WTC11 (cell line): Measurements from ENCODE around the gene NRG2. TPM values are rescaled to one million over a fixed set of nuclear protein-coding genes. Genes with fewer than 3 reads are reported as not detected.

ENCODE experiments used
- ATAC-seq: fragments of 200-7000 bp; cut with Tn5 transposase; 2 replicates; pipeline ENCODE4 v1.10.0; 2021; ENCODE audit warnings: mild to moderate bottlenecking, moderate library complexity
- CTCF ChIA-PET: fragments of 300-600 bp; sonication (Branson Sonifier 250); formaldehyde crosslinking; loops from one replicate; lab custom pipeline; 2021; ENCODE audit warnings: antibody characterized with exemption; lab: Charles Lee
- POLR2A ChIA-PET: fragments of 350-600 bp; sonication (Branson Sonifier 250); formaldehyde crosslinking; loops from one replicate; lab custom pipeline; 2021; ENCODE audit warnings: antibody characterized with exemption; lab: Charles Lee
- DNase-seq: peaks from one replicate; pipeline ENCODE4 v3.0.0; 2021; ENCODE audit warnings: low spot score
- H3K27ac Mint-ChIP-seq: 2 replicates; pipeline ENCODE4 v1.8.0; 2021; ENCODE audit warnings: mixed read lengths
- H3K27me3 Mint-ChIP-seq: 2 replicates; pipeline ENCODE4 v1.8.0; 2021; ENCODE audit warnings: low read depth, mild to moderate bottlenecking, moderate library complexity, mixed read lengths
- H3K36me3 Mint-ChIP-seq: 2 replicates; pipeline ENCODE4 v1.8.0; 2021; ENCODE audit warnings: mixed read lengths
- H3K4me1 Mint-ChIP-seq: 2 replicates; pipeline ENCODE4 v1.8.0; 2022; ENCODE audit warnings: mixed read lengths
- H3K4me3 Mint-ChIP-seq: 2 replicates; pipeline ENCODE4 v1.8.0; 2021; ENCODE audit warnings: mild to moderate bottlenecking, moderate library complexity, mixed read lengths
- H3K9me3 Mint-ChIP-seq: 2 replicates; pipeline ENCODE4 v1.8.0; 2021; ENCODE audit warnings: mixed read lengths
- ATF2 ChIP-seq: sonication (generic); formaldehyde crosslinking; IDR thresholded peaks from 2 replicates; pipeline ENCODE4 v1.8.1; 2022; ENCODE audit warnings: low read depth, missing genetic modification reagents, borderline replicate concordance
- CBFB ChIP-seq: sonication (generic); formaldehyde crosslinking; IDR thresholded peaks from 2 replicates; pipeline ENCODE4 v1.8.1; 2022; ENCODE audit warnings: mild to moderate bottlenecking, low read depth, missing genetic modification reagents
- CDX4 ChIP-seq: fragments of 250-450 bp; sonication (Bioruptor Pico); IDR thresholded peaks from 2 replicates; pipeline ENCODE4 v1.9.0; 2021; ENCODE audit warnings: moderate library complexity, mild to moderate bottlenecking, inconsistent platforms, borderline replicate concordance
- CREB1 ChIP-seq: sonication (generic); formaldehyde crosslinking; IDR thresholded peaks from 2 replicates; pipeline ENCODE4 v1.8.0; 2023; ENCODE audit warnings: mild to moderate bottlenecking, missing genetic modification reagents
- CREM ChIP-seq: sonication (generic); formaldehyde crosslinking; IDR thresholded peaks from 2 replicates; pipeline ENCODE4 v1.8.1; 2022; ENCODE audit warnings: mild to moderate bottlenecking, missing genetic modification reagents, moderate library complexity
- CTCF ChIP-seq: fragments of 200-600 bp; IDR thresholded peaks from 2 replicates; pipeline ENCODE4 v1.8.0; 2022; ENCODE audit warnings: antibody characterized with exemption
- EMX1 ChIP-seq: fragments of 250-450 bp; sonication (Bioruptor Pico); IDR thresholded peaks from 2 replicates; pipeline ENCODE4 v1.8.0; 2021; ENCODE audit warnings: mild to moderate bottlenecking
- FOXP4 ChIP-seq: sonication (generic); formaldehyde crosslinking; IDR thresholded peaks from 2 replicates; pipeline ENCODE4 v1.8.0; 2022; ENCODE audit warnings: mild to moderate bottlenecking, missing genetic modification reagents
- GABPB1 ChIP-seq: sonication (generic); formaldehyde crosslinking; IDR thresholded peaks from 2 replicates; pipeline ENCODE4 v1.8.1; 2023; ENCODE audit warnings: mild to moderate bottlenecking, missing genetic modification reagents
- JAZF1 ChIP-seq: fragments of 250-450 bp; sonication (Bioruptor Pico); IDR thresholded peaks from 2 replicates; pipeline ENCODE4 v1.9.0; 2021; ENCODE audit warnings: moderate library complexity, mild to moderate bottlenecking, inconsistent platforms
- RORB ChIP-seq: fragments of 250-450 bp; sonication (Bioruptor Pico); IDR thresholded peaks from 2 replicates; pipeline ENCODE4 v1.9.0; 2021; ENCODE audit warnings: mild to moderate bottlenecking
- SMAD3 ChIP-seq: sonication (generic); formaldehyde crosslinking; IDR thresholded peaks from 2 replicates; pipeline ENCODE4 v1.8.0; 2022; ENCODE audit warnings: missing genetic modification reagents, mild to moderate bottlenecking, borderline replicate concordance
- ZNF416 ChIP-seq: fragments of 250-450 bp; sonication (Bioruptor Pico); IDR thresholded peaks from 2 replicates; pipeline ENCODE4 v1.9.0; 2021; ENCODE audit warnings: mild to moderate bottlenecking, inconsistent platforms
- ZNF423 ChIP-seq: fragments of 250-450 bp; sonication (Bioruptor Pico); IDR thresholded peaks from 2 replicates; pipeline ENCODE4 v2.1.2; 2022; ENCODE audit warnings: mild to moderate bottlenecking, moderate library complexity
- total RNA-seq: library from RNA; stranded (reverse); gene quantifications from 3 replicates; pipeline ENCODE4 v1.2.3, GENCODE V29; 2021
- TF ChIP-seq, protein P1 (sequence below): fragments of 250-450 bp; sonication (Bioruptor Pico); conservative IDR thresholded peaks from 2 replicates; pipeline ENCODE4 v1.9.0; 2021; ENCODE audit warnings: mild to moderate bottlenecking

The NRG2 gene
- total RNA-seq, 1 experiment from 2014 or later: 0.44 TPM

DNA sequence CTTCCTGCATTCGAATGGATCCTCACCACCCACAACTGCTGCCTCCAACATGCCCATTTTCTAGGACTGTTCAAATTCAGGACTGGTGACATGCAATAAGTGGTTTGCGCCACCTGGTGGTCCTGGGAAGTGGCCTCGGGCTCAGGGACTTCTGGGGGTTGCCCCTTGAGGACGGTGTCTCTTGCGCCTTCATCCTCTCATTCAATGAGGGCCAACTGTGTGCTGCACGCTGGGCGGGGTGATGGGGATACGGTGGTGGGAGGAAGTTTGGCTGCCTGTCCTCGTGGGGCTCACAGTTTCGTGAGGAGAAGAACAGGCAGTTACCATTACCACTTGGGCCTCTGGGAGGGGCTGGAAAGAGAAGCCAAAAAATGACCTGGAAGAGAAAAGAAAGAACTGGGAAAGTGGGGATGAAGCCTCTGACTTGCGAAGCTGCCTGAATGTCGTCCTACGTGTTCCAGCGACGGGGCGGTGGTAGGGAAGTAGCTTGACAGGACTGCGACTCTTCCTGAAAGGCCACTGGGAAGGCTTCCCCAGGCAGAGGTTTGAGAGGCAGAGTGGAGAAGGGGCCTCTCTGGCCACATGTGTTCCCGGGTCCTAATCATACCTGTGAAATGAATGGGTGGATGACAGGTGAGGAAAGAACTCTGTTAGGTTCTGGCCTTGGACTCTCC, 198.5 kb downstream of the NRG2 start:
- Mint-ChIP-seq H3K9me3 (no peaks in the 10 kb centered on the region), H3K4me3 (no peak overlapping the region), H3K27me3 (peaks cover 51% of the 10 kb centered on the region), H3K27ac (no peak overlapping the region), H3K36me3 (no peaks in the 10 kb centered on the region), H3K4me1 (peaks cover 9% of the 10 kb centered on the region)
- TF ChIP-seq EMX1 (CRISPR knock-in tag) (no peak), ZNF416 (CRISPR knock-in tag) (no peak), ATF2 (no peak), CTCF (peak; percentile 58)
- ATAC-seq (peak; percentile 86), DNase-seq (peak; percentile 94)
- ChIA-PET POLR2A (no interaction called here), CTCF (interaction anchor here (0.5 to 12.1 kb wide), 8 partner anchors 14 to 124 kb away, joined by 3 to 155 read pairs (median 7); partner anchors contain the start of gene PSD2)

GRCh38 chr5:139843991-139844390, 199.1 kb downstream of the NRG2 start:
- peaks cover 48% of the 10 kb centered on the region for H3K27me3 Mint-ChIP-seq
- H3K36me3 Mint-ChIP-seq: no peaks in the 10 kb centered on the region
- POLR2A ChIA-PET: no interaction called here

GRCh38 chr5:139842321-139842720, 200.8 kb downstream of the NRG2 start:
- H3K27me3 Mint-ChIP-seq: peaks cover 38% of the 10 kb centered on the region
- no peak for ATAC-seq
- no peak for TF ChIP-seq SMAD3 (CRISPR knock-in tag)
- no peak for TF ChIP-seq RORB (CRISPR knock-in tag)
- no peak for TF ChIP-seq ZNF423 (CRISPR knock-in tag)
- TF ChIP-seq CREB1 (CRISPR knock-in tag): no peak
- no peak for TF ChIP-seq FOXP4 (CRISPR knock-in tag)
- no peak for TF ChIP-seq CBFB (CRISPR knock-in tag)
- TF ChIP-seq CDX4 (CRISPR knock-in tag): no peak
- no peak for TF ChIP-seq CREM (CRISPR knock-in tag)
- TF ChIP-seq, protein P1, sequence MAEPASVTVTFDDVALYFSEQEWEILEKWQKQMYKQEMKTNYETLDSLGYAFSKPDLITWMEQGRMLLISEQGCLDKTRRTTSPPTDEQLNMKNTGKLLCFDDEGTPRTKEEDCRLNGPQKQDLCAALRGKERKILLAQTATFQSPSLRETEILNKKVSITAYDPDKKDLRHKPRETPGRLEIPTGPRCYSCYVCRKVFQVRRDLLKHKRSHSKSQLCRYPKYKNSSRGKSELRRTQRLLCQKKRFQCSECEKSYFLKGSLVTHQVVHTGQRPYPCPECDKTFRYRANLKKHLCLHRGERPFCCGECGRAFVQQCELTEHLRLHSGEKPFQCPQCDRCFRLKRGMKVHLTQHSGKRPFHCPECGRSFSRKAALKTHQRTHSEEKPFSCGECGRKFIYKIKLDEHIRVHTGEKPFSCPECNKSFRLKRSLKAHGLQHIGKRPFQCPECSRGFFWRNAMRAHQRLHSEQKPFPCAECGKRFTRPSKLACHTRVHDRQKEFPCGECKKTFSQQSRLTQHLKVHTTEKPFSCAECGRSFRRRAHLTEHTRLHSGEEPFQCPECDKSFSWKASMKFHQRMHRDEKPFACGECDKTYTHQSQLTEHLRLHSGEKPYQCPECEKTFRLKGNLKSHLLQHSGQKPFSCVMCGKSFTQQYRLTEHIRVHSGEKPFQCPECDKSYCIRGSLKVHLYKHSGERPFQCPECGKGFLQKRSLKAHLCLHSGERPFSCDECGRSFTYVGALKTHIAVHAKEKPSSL: no peak
- TF ChIP-seq GABPB1 (CRISPR knock-in tag): no peak

More at GRCh38 chr5:139843991-139844390, 199.1 kb downstream of the NRG2 start:
- CTCF ChIA-PET: interaction anchor here (0.8 to 12.1 kb wide), 12 partner anchors 19 to 210 kb away, joined by 3 to 155 read pairs (median 4); partner anchors contain the start of gene PSD2
- TF ChIP-seq JAZF1 (CRISPR knock-in tag) (no peak), FOXP4 (CRISPR knock-in tag) (no peak)
- no peak for ATAC-seq
- DNase-seq: no peak
- Mint-ChIP-seq H3K27ac (no peak overlapping the region), H3K4me1 (peaks cover 7% of the 10 kb centered on the region), H3K9me3 (no peaks in the 10 kb centered on the region), H3K4me3 (no peak overlapping the region)

More at GRCh38 chr5:139842321-139842720, 200.8 kb downstream of the NRG2 start:
- Mint-ChIP-seq H3K36me3 (no peaks in the 10 kb centered on the region), H3K4me1 (peaks cover 4% of the 10 kb centered on the region), H3K4me3 (no peak overlapping the region), H3K27ac (no peak overlapping the region), H3K9me3 (no peaks in the 10 kb centered on the region)
- ChIA-PET CTCF (interaction anchor here (1.6 to 12.1 kb wide), 4 partner anchors 50 to 126 kb away, joined by 7 to 155 read pairs (median 36); no protein-coding TSS in a partner anchor), POLR2A (no interaction called here)
- DNase-seq: no peak
